ENCODE data around the gene MBIP.
"Not testable (repeated sequence)": the region's sequence is repeated elsewhere in the genome, so short reads cannot be mapped to it uniquely, and the experiment has no call there.

- TF ChIP-seq, protein P1, sequence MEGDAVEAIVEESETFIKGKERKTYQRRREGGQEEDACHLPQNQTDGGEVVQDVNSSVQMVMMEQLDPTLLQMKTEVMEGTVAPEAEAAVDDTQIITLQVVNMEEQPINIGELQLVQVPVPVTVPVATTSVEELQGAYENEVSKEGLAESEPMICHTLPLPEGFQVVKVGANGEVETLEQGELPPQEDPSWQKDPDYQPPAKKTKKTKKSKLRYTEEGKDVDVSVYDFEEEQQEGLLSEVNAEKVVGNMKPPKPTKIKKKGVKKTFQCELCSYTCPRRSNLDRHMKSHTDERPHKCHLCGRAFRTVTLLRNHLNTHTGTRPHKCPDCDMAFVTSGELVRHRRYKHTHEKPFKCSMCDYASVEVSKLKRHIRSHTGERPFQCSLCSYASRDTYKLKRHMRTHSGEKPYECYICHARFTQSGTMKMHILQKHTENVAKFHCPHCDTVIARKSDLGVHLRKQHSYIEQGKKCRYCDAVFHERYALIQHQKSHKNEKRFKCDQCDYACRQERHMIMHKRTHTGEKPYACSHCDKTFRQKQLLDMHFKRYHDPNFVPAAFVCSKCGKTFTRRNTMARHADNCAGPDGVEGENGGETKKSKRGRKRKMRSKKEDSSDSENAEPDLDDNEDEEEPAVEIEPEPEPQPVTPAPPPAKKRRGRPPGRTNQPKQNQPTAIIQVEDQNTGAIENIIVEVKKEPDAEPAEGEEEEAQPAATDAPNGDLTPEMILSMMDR (IDR thresholded peaks at IDR 0.05), result not testable (repeated sequence)
- TF ChIP-seq POLR2A (IDR thresholded peaks at IDR 0.05), result not testable (repeated sequence)
These were observed 7.1 kb upstream of the MBIP start for GRCh38 chr14:36327573-36327972.

Measured in heart left ventricle (tissue), 13 donors.